Retinal pigment epithelial cell (primary cell): ENCODE results near the gene NCKAP5.

Source experiments
- DNase-seq: peaks from one replicate; pipeline ENCODE4 v3.0.0-alpha.2; 2010; ENCODE audit warnings: low read depth
- H3K4me3 ChIP-seq: 2 replicates; pipeline ENCODE4 v1.5.1; 2011; ENCODE audit warnings: mild to moderate bottlenecking, low read length, control low read depth, moderate library complexity
- TF ChIP-seq, protein P1 (sequence below): conservative IDR thresholded peaks from 2 replicates; pipeline ENCODE4 v1.5.1; 2011; ENCODE audit warnings: low read depth, low read length, control low read depth, inconsistent platforms

Gene NCKAP5

DNA sequence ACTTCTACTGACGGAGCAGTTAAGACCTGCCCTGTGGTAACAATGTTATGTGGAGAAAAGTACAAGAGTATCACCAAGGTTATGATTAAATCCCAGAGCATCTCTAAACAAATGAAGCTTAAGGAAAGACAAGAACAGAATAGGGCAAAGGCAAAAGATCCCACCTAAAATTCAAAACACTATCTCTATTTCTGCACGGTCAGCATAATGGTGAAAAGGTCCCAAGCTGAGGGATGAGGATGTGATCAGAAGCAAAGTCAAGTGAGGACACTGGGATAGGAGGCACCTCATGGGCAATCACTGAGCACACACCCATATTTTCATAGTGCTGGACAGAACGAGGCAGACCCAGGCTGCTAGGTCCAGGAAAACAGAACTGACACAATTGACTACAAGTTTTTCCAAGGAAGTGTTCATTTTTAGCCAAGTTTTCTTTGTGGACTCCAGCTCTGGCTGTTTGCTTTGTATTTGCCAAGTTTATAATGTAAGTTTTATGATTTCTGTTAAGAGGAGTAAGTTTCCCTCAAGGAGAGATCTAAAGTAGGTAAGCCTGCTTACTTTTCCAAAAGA lies 77.8 kb downstream of the NCKAP5 start:
- DNase-seq: no peak
- H3K4me3 ChIP-seq: no peak overlapping the region
- TF ChIP-seq, protein P1, sequence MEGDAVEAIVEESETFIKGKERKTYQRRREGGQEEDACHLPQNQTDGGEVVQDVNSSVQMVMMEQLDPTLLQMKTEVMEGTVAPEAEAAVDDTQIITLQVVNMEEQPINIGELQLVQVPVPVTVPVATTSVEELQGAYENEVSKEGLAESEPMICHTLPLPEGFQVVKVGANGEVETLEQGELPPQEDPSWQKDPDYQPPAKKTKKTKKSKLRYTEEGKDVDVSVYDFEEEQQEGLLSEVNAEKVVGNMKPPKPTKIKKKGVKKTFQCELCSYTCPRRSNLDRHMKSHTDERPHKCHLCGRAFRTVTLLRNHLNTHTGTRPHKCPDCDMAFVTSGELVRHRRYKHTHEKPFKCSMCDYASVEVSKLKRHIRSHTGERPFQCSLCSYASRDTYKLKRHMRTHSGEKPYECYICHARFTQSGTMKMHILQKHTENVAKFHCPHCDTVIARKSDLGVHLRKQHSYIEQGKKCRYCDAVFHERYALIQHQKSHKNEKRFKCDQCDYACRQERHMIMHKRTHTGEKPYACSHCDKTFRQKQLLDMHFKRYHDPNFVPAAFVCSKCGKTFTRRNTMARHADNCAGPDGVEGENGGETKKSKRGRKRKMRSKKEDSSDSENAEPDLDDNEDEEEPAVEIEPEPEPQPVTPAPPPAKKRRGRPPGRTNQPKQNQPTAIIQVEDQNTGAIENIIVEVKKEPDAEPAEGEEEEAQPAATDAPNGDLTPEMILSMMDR: no peak

DNA sequence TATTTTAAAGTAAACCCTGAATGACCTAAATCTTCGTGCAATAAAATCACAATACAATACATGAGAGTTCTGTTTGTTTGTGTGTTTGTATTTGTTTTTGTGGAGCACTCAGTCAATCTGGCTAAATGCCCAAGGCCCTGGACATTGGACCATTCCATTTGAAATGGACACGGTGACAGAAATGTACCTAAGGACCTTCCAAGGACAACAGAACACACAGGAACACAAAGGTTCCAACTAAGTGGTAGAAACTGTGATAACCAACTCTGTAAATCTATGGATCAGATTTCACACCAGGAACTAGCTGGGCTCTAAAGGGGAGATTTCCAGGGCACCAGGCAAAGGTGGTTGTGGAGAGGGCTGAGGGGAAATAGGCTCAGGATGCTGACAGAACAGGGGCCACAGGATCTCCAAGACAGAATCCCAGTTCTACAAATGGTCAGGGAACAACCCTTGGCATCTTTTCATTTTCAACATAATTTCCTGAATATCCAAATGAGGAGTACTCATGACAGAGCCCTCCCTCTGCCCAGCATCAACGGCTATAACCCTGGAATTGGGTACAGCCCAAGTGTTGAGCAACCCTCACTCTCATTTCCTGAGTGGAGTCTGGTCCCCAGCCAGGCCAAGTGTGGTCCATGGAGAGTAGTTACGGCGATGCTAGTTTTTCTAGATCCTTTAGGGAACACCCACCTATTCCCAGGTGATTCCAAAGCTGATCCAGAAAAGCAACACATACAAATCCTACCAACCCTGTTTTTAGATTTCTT lies 78.4 kb downstream of the NCKAP5 start:
- TF ChIP-seq, protein P1: no peak
- H3K4me3 ChIP-seq: no peak overlapping the region
- no peak for DNase-seq

DNA sequence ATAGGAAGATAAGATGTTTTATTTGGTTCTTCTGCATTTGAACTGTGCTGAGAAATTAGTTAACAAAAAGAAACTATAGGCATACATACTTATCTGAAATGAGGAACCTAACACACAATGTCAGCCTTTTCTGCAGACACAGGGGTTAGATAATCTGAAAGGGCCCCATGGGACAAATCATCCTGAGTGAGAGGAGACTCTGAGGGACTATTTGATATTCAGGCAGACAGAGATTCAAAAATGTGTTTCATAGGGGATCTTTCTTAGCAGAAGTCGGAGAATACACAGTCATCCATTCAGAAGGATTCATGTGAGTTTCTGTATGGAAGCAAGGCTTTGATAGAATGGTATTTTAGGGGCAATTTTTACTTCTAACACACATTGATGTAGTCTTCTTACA lies 79.1 kb downstream of the NCKAP5 start:
- no peak overlapping the region for H3K4me3 ChIP-seq
- TF ChIP-seq, protein P1: no peak
- no peak for DNase-seq

DNA sequence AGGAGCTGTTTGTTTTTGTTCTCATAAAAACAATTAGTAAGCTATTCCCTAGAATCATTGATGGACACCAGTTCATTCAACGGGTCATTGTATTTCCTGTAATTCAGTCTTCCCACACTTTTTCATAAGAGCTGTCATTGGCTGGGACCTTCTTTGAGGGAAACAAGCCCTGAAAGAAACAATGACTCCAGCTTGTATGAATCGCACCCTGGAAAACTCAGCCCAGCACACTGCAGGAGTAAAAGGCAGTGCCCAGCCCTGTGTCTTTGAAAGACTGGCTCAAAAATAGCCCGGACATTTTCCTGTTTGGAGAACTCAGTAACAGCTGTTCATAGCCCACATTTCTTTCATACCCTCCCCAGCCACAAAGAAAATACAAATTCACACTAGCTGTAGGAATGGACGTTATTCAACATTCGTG lies 81.5 kb downstream of the NCKAP5 start:
- TF ChIP-seq, protein P1: no peak
- H3K4me3 ChIP-seq: no peak overlapping the region
- DNase-seq: no peak

DNA sequence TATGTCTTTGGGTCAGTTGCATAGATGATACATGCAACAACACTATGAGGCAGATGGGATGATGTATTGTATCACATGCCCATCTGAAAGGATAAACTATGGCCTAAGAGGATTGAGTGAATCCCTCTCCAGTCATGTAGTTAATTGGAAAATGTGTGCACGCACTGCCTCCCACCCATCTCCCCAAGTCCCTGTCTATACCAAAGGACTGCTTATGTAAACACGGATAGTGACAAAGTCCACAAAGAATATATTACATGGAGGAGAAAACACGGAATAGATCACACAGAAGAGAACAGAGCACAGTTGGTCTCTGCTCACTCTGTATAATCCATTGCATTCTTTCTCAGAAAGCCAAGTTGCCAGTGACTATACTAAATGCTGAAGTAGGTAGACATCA lies 82.4 kb downstream of the NCKAP5 start:
- TF ChIP-seq, protein P1: no peak
- no peak overlapping the region for H3K4me3 ChIP-seq
- DNase-seq: no peak

DNA sequence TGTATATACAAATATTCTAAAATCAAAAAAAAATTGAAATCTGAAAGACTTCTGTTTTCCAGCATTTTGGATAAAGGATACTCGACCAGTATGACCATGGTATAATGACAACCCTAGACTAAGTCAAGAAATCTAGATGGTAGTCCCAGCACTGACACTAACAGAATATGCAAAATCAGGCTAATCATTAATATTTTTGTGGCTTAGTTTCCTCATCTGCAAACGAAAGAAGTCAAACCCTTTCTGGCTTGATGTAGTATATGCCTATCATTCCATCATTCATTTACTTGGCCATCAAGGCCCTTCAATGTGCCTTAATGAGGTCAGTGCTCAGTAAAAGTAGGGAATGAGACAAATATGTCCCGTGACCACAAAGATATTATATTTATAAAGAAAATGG lies 83.5 kb downstream of the NCKAP5 start:
- DNase-seq: no peak
- TF ChIP-seq, protein P1: no peak
- no peak overlapping the region for H3K4me3 ChIP-seq

DNA sequence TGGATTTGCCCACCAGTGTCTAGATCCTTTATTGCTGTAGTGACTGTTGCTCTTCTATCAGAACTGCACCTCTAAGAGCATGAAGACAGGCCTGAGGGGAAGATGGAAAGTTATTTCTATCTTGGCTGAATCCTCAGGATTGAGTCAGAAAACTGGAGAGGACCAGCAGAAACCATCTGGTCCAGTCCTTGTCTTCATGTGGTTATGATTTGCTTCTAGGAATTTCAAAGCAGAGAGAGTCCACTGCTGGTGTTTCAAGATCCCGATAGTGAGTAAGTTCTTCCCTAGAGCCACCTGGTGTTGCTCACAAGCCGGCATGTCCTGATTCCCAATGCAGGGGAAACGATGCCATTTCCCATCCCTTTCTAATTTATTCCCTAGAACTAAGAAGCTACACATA lies 84.2 kb downstream of the NCKAP5 start:
- no peak overlapping the region for H3K4me3 ChIP-seq
- DNase-seq: no peak
- TF ChIP-seq, protein P1: no peak
